ENCODE measurements around the gene CD58.

Gene CD58

GRCh38 chr1:116538544-116538943, 32.3 kb downstream of the CD58 start:
- DNase-seq: peak; percentile 89

- no peak for DNase-seq
These were observed 32.9 kb downstream of the CD58 start for GRCh38 chr1:116537898-116538297.

- DNase-seq: peak; percentile 14
These were observed 33.6 kb downstream of the CD58 start for GRCh38 chr1:116537040-116537831.

GRCh38 chr1:116534014-116534739, 36.6 kb downstream of the CD58 start:
- DNase-seq: no peak

GRCh38 chr1:116533429-116533820, 37.4 kb downstream of the CD58 start:
- no peak for DNase-seq

- DNase-seq: no peak
These were observed 38.0 kb downstream of the CD58 start for GRCh38 chr1:116532671-116533428.

GRCh38 chr1:116531917-116532316, 38.9 kb downstream of the CD58 start:
- no peak for DNase-seq

- DNase-seq: no peak
These were observed 41.1 kb downstream of the CD58 start for GRCh38 chr1:116529681-116530080.

GRCh38 chr1:116529199-116529631, 41.6 kb downstream of the CD58 start:
- DNase-seq: no peak

GRCh38 chr1:116528329-116529083, 42.3 kb downstream of the CD58 start:
- no peak for DNase-seq

GRCh38 chr1:116525440-116525839, 45.4 kb downstream of the CD58 start:
- no peak for DNase-seq

- peak; percentile 26 for DNase-seq
These were observed 49.6 kb downstream of the CD58 start for GRCh38 chr1:116521186-116521585.

- no peak for DNase-seq
These were observed 52.4 kb downstream of the CD58 start for GRCh38 chr1:116518400-116518799.

GRCh38 chr1:116516631-116517030, 54.2 kb downstream of the CD58 start:
- no peak for DNase-seq

GRCh38 chr1:116515702-116516101, 55.1 kb downstream of the CD58 start:
- DNase-seq: no peak

- DNase-seq: no peak
These were observed 55.9 kb downstream of the CD58 start for GRCh38 chr1:116514708-116515525.

GRCh38 chr1:116513956-116514355, 56.9 kb downstream of the CD58 start:
- DNase-seq: no peak

- DNase-seq: no peak
These were observed 59.3 kb downstream of the CD58 start for GRCh38 chr1:116511459-116512019.

- no peak for DNase-seq
These were observed 60.5 kb downstream of the CD58 start for GRCh38 chr1:116510361-116510760.

- no peak for DNase-seq
These were observed 61.5 kb downstream of the CD58 start for GRCh38 chr1:116508984-116509980.
